NCI-H1417 (cell line): ENCODE results near the gene MRPL43.

Source experiments
- DNase-seq, 3 experiments: peaks; one replicate each; lab custom pipeline; 2025; lab: John Stamatoyannopoulos, UW

Gene MRPL43

DNA sequence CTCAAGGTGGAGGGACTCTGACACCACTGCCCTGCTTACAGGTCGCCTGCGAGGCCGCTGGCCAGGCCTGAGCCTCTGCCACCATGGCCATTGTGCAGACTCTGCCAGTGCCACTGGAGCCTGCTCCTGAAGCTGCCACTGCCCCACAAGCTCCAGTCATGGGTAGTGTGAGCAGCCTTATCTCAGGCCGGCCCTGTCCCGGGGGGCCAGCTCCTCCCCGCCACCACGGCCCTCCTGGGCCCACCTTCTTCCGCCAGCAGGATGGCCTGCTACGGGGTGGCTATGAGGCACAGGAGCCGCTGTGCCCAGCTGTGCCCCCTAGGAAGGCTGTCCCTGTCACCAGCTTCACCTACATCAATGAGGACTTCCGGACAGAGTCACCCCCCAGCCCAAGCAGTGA lies 15.2 kb upstream of the MRPL43 start:
- DNase-seq: no peak

DNA sequence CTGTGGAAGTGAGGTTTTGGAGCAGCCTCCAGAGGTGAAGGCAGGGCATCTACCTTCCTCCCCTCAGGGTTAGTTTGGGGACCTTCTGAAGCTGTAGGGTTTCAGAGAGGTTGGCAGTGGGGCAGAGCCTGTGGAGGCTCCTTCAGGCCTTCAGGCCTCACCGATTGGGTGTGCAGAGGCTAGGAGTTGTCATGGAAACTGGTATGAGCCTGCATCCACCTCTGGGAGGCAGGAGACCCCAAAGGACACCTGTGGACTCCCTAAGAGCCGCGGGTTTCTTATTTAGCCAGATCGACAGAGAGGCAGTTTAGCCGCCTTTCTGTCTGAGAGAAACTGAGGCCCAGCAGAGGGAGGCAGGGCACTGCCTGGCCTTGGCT lies 14.3 kb upstream of the MRPL43 start:
- no peak for DNase-seq

DNA sequence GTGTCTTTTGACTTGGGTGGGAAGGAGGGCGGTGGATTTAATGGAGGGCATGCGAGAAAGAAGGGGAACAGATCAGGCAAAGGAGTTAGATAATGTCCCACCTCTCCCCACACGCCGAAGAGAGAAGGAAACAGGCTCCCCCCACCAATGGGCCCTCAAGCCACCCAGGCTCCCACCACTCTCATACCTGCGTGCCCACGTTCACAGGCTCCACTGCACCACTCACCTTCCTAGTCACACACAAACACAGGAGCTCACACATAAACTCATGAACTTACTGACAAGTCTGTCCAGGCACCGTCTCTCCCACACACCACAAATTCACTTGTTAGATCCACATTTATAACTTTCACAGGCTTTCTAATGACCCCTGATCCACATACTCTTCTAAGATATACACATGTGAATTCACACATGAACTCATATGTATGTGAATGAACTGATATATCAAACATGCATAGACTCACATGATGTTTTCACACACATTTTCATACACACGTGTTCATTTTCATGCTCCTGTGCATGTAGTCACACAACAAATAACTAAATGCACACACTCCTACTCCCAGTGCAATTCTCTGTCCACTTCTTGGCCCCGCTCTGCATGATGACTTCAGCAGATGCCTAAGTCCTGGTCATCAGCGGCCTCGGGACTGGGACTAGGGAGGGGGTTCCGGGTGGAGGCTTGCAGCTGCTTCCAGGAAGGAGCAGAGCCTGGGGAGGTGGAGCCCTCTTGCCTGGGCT lies 13.8 kb upstream of the MRPL43 start:
- no peak for DNase-seq

DNA sequence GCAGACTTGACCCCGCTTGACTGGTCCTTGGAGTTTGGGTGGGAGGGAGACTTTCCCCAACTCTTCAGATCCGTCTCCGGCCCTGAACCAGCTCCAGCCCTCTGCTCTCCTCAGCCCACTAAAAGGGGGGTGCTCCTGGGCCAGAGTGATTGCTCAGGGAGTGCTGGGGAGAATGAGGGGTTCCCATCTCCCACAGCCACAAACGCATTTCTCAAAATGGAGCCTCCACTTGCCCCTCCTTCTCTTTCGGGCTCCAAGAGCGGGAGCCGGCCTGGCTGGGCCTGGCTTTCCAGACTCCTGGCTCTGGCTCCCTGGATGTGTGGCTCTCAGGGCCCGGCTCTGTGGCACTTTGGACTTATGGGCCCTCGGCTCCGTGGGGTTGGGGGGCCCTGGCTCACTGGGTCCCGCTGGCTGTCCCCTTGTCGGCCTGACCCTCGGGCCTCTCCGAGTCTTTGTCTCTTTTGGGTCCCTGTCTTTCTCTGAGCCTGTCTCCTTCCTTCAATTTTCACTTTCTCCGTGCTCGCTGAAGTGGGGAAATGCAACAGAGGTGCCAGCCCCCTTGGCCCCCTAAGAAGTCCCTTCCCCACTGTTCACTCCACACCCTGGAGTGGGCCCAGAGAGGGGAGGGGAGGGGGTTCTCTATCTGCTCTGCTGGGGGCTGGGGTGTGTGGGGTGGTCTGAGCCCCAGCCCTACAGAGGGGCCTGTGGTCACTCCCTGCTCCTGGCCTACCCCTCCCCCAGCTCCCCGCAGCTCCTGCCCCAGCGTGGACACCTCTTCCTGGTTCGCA lies 13.0 kb upstream of the MRPL43 start:
- peak in 2 of 3 experiments; percentile 15 to 45 for DNase-seq

DNA sequence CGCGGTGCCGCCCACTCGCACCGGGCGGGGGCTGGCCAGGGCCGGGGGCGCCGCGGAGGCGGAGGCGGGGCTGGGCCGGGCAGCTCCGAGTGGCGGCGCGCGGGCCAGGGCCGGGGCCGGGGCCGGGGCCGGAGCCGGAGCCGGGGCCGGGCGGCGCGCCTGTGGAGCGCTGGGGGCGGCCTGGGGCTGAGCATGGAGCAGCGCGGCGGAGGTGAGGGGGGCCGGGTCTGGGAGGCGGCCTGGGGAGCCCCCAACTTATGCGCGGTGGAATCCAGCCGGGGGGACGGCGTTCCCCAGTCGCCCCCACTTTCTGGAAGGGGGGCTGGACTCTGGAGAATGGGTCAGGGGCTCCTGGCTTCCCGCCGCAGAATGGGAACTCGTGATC lies 12.4 kb upstream of the MRPL43 start, which contains the start of gene LZTS2:
Gene LZTS2 (plus strand): TSS at position 67 of the 385 bp plus-strand sequence. CDS start 2,731 bp downstream, outside the sequence.
- DNase-seq: no peak

DNA sequence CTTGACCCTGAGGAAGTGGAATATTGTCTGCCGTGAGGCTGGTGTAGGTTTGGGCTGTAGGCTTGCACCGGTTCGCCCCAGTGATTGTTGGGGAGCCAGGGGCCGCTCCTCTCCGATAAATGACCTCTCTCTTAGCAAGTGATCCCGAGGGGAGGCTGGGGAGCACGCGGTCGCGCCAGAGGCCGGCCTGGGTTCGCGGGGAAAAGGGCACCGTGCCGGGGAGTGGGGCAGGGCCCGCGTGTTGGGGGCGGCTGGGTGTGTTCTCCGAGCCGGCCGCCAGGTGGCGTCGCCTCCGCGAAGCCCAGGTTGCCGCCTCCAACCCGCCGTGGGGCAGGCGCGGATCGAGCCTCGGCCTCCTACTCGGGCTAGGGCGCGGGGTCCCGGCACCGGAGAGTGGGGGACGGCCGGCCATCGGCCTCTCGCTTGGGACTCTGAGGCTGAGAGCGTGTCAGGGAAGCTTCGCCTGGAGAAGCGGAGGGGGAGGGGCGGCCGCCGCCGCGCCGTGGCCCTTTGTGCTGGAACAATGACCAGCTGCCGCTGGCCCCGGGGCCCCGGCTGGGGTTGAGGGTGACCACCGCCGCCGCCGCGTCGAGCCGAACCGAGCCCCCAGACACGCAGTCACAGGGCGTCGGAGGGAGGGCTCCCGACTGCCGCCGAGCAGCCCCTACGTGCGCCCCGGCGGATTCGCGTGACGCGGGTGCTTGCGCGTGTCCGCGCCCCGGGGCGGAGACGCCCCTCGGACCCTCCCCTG lies 11.9 kb upstream of the MRPL43 start:
- peak; percentile 40 to 77 (median 70) for DNase-seq

DNA sequence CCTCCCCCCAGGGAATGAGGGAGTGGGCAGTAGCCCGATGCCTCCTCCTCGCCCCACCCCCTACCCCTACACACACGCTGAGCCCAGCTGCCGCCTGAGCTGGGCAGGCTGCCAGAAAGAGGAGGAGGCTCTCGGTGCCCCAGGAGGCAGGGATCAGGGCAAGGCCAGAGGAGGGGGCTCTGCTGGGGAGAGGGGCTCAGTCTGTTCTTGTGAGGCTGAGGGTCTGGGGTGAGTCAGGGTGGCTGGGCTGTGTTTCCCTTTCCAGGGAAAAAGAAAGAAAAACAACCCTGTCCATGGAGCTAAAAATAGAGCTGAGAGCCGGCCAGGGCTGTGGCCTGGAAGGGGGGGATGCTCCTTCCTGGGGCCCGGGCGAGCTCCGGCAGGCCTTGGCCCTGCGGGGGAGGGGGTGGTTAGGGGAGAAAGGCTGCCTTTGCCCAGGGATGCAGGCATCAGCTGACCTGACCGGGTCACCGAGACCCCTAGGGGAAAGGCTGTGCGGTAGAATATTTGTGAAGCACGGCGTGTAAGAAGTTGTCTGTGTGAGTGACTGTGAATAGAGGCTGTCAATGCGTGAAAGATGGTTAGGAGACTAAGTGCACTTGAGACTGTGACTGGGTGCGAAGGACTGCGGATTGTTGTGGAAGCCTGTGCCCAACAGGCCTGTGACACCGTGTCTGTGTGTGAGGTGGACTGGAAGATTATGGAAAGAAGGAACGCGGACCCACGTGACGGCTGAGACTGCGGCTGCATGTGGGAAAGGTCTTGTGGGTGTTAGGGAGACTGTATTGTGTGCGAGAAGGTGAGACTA lies 11.1 kb upstream of the MRPL43 start:
- peak; percentile 80 to 95 (median 87) for DNase-seq

DNA sequence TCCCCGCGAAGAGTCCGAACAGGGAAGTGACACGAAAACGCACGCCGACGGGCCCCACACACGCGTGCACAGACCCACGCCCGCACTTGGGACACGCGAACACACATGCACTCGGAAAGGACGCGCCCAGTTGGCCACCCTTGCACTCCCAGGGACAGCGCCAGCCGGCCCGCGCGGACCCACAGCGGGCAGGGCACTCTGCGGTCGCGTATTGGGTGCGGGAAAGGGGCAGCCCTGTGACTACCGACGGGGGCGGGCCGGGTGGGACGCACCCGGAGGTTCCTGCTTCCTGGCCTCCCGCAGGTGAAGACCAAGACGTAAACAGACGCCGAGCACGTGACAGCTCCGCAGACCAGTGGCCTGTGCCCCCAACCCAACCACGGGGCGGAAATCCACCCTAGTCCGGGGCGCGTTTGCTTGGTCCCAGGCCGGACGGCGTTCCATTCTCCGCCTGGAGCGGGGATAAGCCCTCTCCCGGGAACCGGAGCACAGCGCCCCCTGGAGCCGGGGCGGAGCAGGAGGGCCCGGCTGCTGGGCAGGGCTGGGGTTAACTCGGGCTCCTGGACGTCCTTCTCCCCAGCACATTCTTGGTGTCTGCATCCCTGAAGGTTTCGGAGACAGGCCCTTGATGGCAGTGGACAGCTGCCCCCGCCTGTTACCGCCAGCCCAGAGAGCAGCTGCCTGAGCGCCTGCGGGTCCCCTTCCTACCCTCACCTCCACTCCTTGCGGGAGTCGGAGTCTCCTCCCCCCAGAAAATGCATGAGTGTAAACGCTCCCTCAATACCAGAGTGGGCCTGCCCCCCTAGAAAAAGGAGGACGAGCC lies 10.3 kb upstream of the MRPL43 start:
- DNase-seq: peak in 2 of 3 experiments; percentile 46 to 72

DNA sequence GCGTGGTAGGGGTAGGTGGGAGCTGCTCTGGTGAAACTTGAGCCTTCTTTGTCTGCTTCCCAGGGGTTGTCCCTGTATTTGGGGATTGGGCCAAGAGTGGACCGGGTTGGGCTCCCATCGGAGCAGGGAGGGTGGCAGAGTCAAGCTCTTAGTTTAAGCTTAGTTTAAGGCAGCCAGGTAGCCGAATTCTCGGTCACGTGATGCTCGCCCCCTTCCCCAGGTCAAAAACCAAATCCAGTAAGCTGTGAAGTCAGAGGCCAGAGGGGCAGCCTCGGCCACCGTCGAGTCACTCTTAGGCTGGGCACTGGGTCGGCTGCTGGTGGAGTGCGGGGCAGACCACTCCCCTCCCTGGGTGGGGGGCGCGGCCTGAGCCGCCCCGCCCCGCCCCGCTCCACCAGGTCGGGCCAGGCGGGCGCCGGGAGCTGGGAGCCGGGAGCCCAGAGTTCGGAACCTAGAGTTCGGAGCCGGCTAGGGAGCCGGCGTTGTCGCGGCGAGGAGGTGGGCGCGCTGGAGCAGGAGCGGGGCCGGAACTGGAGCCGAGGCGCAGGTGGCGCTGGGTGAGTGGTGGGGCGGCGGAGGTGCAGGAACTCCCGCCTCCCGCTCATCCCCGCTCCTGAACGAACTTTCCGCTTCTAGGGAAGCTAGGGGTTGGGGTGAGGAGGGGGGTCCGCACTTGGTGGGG lies 9.5 kb upstream of the MRPL43 start:
- DNase-seq: peak; percentile 10 to 66 (median 59)

DNA sequence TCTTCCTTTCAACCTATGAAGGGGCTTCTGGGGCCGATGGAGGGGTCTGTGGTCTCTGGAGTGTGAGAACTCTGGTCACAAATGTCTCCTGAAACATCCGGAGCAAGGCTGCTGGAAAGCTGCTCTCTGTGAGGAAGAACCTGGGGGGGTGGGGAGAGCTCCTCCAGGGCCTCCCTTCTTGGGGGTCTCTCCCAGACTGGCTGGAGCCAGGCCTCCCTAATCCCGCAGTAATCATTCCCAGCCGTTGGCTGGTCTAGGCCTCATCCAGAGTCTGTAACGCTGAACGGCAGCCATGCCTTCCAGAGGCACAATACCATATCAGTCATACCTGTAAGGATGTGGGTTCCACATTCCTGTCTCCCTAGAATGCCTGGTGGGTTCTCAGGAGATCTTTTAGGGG lies 7.9 kb upstream of the MRPL43 start:
- no peak for DNase-seq

DNA sequence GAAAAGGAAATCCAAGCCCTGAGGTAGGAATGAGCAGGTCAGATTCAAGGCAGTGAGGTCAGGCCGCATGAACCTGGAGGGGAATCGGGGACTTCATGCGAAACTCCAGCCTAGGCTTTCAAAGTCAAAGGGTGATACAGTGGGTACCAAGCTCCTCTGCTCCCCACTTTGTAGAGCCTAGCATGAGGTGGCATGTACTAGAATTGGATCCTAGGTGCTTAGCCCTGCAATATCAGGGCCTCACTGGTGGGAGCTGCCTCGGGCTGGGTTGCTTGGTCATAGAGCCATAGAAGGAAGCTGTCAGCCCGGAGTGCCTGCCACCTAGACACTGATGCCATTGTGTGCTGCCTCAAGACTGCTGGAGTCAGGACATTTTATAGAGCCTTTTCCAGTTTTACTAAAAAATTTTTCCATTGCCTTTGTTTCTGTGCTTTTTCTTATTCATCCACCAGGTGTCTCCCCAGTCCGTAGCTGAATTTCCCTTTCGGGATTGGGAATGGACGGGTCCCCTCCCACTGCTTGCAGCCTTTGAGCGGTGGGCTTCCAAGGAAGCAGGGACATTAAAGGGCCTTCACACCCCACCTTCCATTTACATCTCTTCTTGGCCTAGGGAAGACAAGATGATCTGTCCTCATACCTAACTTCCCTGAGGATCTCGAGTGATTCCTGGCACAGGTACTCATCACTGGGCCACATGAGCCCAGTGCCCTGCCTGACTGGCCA lies 6.8 kb upstream of the MRPL43 start:
- peak in 1 of 3 experiments; percentile 18 for DNase-seq

DNA sequence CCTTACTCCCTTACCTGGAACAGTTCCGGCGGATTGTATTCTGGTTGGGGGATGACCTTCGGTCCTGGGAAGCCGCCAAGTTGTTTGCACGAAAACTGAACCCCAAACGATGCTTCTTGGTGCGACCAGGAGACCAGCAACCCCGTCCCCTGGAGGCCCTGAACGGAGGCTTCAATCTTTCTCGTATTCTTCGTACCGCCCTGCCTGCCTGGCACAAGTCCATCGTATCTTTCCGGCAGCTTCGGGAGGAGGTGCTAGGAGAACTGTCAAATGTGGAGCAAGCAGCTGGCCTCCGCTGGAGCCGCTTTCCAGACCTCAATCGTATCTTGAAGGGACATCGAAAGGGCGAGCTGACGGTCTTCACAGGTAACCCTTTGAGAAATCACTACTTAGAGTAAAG lies 1.8 kb upstream of the MRPL43 start:
- DNase-seq: no peak

DNA sequence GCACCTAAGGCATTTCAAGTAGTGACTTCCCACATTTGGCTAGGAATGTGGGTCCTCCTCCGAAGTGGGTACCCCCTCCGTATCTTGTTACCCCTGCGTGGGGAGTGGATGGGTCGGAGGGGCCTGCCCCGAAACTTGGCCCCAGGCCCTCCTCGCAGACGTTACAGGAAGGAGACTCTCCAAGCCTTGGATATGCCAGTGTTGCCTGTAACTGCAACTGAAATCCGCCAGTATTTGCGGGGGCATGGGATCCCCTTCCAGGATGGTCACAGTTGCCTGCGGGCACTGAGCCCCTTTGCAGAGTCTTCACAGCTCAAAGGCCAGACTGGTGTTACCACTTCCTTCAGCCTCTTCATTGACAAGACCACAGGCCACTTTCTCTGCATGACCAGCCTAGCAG lies 869 bp upstream of the MRPL43 start:
- DNase-seq: no peak

DNA sequence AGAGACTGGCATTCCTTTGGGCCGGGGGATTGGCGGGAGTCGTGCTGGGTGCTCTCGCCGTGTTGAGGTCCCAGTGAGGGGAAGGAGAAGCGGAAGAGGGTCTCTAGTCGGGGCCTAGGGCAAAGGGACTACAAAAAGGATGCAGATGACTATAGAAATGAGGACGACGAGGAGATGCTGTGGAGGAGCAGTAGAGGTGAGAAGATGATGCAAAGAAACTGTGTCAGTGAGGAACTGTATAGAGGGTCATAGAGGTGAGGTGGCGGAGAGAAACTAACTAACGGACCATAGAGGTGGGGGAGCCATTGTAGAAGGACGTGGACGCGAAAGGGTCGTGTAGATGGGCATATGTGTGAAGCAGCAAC lies 370 bp upstream of the MRPL43 start:
- no peak for DNase-seq

DNA sequence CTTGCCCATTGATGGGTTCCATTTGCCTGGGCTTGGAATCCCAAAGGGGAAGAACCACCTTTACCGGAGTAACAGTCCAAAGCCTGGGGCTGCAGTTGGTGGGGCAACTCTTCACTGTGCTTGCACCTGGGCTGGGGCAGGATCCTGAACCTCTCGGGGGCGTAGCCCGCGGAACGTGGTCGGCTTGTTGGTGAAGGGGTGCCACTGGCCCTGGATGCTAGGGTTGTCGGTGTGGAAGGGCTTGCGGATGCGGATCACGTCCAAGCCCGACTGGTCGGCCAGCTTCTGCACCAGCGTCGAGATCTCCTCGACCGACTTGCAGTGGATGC lies 710 bp downstream of the MRPL43 start:
- no peak for DNase-seq

DNA sequence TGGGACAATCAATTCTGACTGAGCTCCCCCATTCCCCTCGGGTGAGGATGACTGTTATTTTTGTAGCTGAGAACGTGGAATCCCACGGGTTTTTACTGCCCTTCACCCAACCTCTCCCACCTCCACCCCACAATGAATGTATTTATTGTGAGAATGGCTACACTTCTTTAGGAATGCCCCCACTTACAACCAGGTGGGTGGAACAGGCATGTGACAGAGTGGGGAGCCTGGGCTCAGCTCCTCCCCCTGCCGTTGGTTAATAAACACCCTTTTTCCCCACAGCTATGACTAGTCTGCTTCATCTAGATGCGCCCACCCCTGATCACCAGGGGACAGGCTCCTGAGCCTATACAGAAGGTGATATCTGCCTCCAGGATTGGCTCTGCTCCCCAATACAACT lies 2.0 kb downstream of the MRPL43 start:
- DNase-seq: no peak

DNA sequence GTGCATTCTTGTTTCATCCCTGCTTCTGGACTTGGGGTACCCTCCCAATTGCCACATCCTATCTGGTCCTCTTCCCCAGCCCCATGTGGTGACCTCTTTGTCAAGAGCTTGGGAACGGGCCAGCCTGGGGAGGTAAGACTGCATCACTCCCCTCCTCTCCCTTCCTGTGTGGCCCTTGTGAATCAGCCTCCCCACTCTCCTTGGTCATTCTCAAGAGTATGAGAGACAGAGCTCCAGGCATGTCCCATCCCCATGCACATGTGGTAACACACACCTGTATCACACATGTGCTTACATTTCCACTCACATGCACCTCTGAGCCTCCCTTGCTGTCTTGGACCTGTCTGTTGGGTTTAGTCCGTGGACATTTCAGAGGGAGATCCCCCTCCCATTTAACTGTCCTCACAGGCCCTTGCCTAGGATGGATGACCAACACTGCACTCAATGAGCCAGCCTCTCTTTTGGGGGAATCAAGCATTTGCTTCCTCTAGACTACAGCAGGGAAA lies 2.6 kb downstream of the MRPL43 start:
- DNase-seq: no peak

DNA sequence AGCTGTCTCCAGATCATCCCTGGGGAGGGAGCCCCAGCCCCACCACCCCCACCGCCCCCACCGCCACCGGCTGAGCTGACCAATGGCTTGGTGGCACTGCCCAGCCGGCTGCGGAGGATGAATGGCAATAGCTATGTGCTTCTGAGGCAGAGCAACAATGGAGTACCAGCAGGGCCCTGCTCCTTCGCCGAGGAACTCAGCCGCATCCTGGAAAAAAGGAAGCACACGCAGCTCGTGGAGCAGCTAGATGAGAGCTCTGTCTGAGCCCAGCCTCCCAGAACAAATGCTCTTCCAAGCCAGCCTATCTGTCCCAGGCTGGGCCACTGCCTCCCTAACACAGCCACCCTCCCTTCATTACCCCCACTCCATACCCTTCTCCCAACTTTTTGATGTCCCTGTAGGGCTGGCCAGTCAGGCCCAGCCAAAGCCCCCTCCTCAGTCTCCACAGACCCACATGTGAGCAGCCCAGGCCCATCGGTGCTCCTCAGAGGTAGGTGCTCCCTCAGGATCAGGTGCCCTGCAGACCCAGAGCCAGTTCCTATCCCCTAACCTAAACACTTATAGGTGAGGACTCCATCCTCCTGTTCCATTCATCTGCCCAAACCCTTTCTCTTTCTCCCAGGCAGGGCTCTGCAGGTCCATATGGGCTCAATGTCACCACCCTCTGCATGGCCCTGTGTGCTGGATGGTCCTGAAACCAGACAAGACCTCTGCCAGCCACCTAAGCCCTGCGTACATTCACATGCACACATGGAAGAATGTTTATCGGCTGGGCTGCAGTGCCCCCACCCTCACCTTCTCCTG lies 3.2 kb downstream of the MRPL43 start:
- no peak for DNase-seq
